Parathyroid adenoma (tissue), 2 donors: ENCODE results near the gene CLCA2.

Experiments used
- H2AFZ ChIP-seq: fragments of 300-600 bp; sonication (generic); one replicate; pipeline ENCODE4 v1.7.0; 2017; ENCODE audit warnings: antibody characterized with exemption, mild to moderate bottlenecking
- H3K27ac ChIP-seq: fragments of 300-600 bp; sonication (generic); one replicate; pipeline ENCODE4 v1.7.0; 2017
- H3K27me3 ChIP-seq: fragments of 300-600 bp; sonication (generic); one replicate; pipeline ENCODE4 v1.7.0; 2017; ENCODE audit warnings: low read length; ENCODE audit not compliant: control insufficient read depth, insufficient read depth
- H3K36me3 ChIP-seq: fragments of 300-600 bp; sonication (generic); one replicate; pipeline ENCODE4 v1.7.0; 2017; ENCODE audit warnings: low read length; ENCODE audit not compliant: control insufficient read depth, insufficient read depth
- H3K4me1 ChIP-seq: fragments of 300-600 bp; sonication (generic); one replicate; pipeline ENCODE4 v1.7.0; 2017; ENCODE audit warnings: control low read depth
- H3K4me2 ChIP-seq: fragments of 300-600 bp; sonication (generic); one replicate; pipeline ENCODE4 v1.7.0; 2017; ENCODE audit warnings: low read length
- H3K4me3 ChIP-seq: fragments of 300-600 bp; sonication (generic); one replicate; pipeline ENCODE4 v1.7.0; 2017; ENCODE audit warnings: low read depth, low read length
- H3K79me2 ChIP-seq: fragments of 300-600 bp; sonication (generic); one replicate; pipeline ENCODE4 v1.7.0; 2017; ENCODE audit warnings: control low read depth
- H3K9ac ChIP-seq: fragments of 300-600 bp; sonication (generic); one replicate; pipeline ENCODE4 v1.7.0; 2017; ENCODE audit warnings: mild to moderate bottlenecking
- H3K9me3 ChIP-seq: fragments of 300-600 bp; sonication (generic); one replicate; pipeline ENCODE4 v1.7.0; 2017; ENCODE audit warnings: low read length; ENCODE audit not compliant: control insufficient read depth
- TF ChIP-seq, protein P1 (sequence below): fragments of 300-600 bp; sonication (generic); IDR thresholded peaks from one replicate; pipeline ENCODE4 v1.7.0; 2017; ENCODE audit warnings: antibody characterized with exemption, mild to moderate bottlenecking
- donor health status: primary hyperparathyroidism.

CLCA2 gene

DNA sequence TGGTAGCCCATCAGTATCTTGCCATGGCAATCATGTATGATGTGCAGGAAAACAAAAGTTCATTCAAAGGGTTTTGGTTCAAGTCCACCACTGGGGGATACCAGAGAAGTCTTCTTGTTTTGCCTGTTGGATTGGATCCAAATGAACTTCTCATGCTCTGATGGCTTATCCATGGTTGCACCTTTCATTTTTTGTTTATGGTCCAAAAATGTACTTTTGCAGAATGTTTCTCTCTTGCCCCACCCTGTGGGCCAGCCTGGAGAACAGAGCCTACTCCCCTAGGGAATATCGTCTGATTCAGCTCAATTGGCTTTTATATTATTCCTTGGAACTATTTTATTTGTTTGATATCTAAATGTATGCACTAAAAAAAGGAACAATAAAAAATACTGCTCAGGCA, 24.7 kb downstream of the CLCA2 start:
- H3K4me1 ChIP-seq = no peaks in the 10 kb centered on the region
- H3K27me3 ChIP-seq = no peaks in the 10 kb centered on the region
- no peak overlapping the region for H3K27ac ChIP-seq
- H3K79me2 ChIP-seq = no peaks in the 10 kb centered on the region
- TF ChIP-seq, protein P1, sequence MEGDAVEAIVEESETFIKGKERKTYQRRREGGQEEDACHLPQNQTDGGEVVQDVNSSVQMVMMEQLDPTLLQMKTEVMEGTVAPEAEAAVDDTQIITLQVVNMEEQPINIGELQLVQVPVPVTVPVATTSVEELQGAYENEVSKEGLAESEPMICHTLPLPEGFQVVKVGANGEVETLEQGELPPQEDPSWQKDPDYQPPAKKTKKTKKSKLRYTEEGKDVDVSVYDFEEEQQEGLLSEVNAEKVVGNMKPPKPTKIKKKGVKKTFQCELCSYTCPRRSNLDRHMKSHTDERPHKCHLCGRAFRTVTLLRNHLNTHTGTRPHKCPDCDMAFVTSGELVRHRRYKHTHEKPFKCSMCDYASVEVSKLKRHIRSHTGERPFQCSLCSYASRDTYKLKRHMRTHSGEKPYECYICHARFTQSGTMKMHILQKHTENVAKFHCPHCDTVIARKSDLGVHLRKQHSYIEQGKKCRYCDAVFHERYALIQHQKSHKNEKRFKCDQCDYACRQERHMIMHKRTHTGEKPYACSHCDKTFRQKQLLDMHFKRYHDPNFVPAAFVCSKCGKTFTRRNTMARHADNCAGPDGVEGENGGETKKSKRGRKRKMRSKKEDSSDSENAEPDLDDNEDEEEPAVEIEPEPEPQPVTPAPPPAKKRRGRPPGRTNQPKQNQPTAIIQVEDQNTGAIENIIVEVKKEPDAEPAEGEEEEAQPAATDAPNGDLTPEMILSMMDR = no peak
- H3K36me3 ChIP-seq = no peaks in the 10 kb centered on the region
- H3K9ac ChIP-seq = no peak overlapping the region
- no peak overlapping the region for H2AFZ ChIP-seq
- no peak overlapping the region for H3K4me3 ChIP-seq
- no peak overlapping the region for H3K4me2 ChIP-seq
- H3K9me3 ChIP-seq = no peaks in the 10 kb centered on the region

DNA sequence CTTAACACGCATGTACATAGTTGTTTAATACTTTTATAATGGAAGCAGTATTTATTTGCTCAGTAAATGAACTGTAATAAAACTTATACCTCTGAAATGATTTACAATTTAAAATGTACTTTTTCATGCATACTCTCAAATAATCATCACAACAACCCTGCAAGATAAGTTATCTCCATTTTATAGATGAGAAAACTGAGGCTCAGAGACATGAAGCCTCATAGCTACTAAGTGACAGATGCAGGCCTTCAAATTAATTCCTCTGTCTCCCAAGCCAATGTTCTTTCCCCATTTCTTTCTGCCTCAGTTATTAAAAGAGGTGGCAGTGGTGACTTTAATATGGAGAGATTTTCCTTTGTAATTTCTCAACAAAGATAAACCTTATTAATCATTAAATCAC, 25.1 kb downstream of the CLCA2 start:
- Histone ChIP-seq H3K4me2 (no peak overlapping the region), H3K79me2 (no peaks in the 10 kb centered on the region), H2AFZ (no peak overlapping the region), H3K4me1 (no peaks in the 10 kb centered on the region), H3K9me3 (no peaks in the 10 kb centered on the region), H3K9ac (no peak overlapping the region), H3K27ac (no peak overlapping the region), H3K36me3 (no peaks in the 10 kb centered on the region), H3K27me3 (no peaks in the 10 kb centered on the region), H3K4me3 (no peak overlapping the region)
- TF ChIP-seq, protein P1 = no peak

DNA sequence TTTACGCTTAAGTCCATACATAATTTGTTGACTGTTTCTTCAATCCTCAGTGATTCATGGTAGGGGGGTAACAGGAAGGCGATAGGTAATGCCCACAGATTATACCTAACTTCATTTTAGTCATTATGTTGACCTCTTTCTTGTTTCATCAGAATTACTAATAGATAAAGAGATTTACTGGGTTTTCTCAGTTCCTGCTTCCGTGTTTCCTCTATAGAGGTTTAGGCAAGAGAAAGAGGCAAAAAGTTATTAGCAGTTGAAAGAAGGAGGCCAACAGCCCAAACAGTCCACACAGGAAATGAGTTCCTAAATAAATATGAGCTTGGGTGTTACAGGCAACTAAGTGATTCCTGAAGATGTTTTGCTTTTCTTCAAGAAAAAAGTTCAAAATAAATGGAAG, 26.9 kb downstream of the CLCA2 start:
- H3K9ac ChIP-seq = no peak overlapping the region
- H3K27me3 ChIP-seq = no peaks in the 10 kb centered on the region
- H3K4me2 ChIP-seq = no peak overlapping the region
- no peak overlapping the region for H3K27ac ChIP-seq
- no peaks in the 10 kb centered on the region for H3K79me2 ChIP-seq
- H3K9me3 ChIP-seq = no peaks in the 10 kb centered on the region
- no peak overlapping the region for H2AFZ ChIP-seq
- H3K4me1 ChIP-seq = no peaks in the 10 kb centered on the region
- H3K36me3 ChIP-seq = no peaks in the 10 kb centered on the region
- H3K4me3 ChIP-seq = no peak overlapping the region
- TF ChIP-seq, protein P1 = no peak

DNA sequence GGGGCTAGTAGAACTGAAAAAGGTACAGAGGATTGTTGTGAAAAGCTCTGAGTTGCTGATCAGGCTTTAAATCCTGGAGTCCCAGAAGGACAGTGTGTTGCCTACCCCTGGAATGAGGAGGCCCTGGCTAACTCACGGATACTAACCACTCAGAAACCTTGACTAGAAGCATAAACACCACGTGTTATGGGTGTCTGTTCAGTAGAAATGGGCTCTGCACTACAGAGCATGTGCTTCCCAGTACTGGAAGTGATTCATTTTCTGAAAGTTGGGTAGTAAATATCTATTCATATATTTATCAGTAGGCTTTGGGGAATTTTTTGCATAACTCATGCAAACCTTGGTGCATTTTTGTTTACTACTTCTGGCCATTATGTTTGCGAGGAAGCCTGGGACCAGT, 29.7 kb downstream of the CLCA2 start:
- Histone ChIP-seq H3K4me3 (no peak overlapping the region), H3K4me2 (no peak overlapping the region), H3K9ac (no peak overlapping the region), H3K79me2 (no peaks in the 10 kb centered on the region), H3K9me3 (no peaks in the 10 kb centered on the region), H3K4me1 (no peaks in the 10 kb centered on the region), H3K36me3 (no peaks in the 10 kb centered on the region), H3K27me3 (no peaks in the 10 kb centered on the region), H3K27ac (no peak overlapping the region), H2AFZ (no peak overlapping the region)
- TF ChIP-seq, protein P1 = no peak

DNA sequence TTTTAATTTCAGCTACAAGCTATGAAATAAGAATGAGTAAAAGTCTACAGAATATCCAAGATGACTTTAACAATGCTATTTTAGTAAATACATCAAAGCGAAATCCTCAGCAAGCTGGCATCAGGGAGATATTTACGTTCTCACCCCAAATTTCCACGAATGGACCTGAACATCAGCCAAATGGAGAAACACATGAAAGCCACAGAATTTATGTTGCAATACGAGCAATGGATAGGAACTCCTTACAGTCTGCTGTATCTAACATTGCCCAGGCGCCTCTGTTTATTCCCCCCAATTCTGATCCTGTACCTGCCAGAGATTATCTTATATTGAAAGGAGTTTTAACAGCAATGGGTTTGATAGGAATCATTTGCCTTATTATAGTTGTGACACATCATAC, 31.1 kb downstream of the CLCA2 start:
- Histone ChIP-seq H3K79me2 (no peaks in the 10 kb centered on the region), H2AFZ (no peak overlapping the region), H3K27me3 (no peaks in the 10 kb centered on the region), H3K4me1 (no peaks in the 10 kb centered on the region), H3K4me3 (no peak overlapping the region), H3K9me3 (no peaks in the 10 kb centered on the region), H3K27ac (no peak overlapping the region), H3K36me3 (no peaks in the 10 kb centered on the region), H3K9ac (no peak overlapping the region), H3K4me2 (no peak overlapping the region)
- TF ChIP-seq, protein P1 = no peak
